ENCODE results near the gene P2RY8. TPM values are rescaled to one million over a fixed set of nuclear protein-coding genes. Genes with fewer than 3 reads are reported as not detected.

Gene P2RY8
- total RNA-seq, 3 donors from 2014 or later = 0.87 to 2.0 (median 2.0) TPM

GRCh38 chrX:1488745-1489144 lies 48.2 kb downstream of the P2RY8 start:
- no peak for ATAC-seq
- no peak for DNase-seq
- H3K36me3 ChIP-seq (ENCODE audit: low read depth) = no peaks in the 10 kb centered on the region
- intact Hi-C loops (cut with DNase I, micrococcal nuclease) = no loop called here
- no peak for TF ChIP-seq CTCF (IDR thresholded peaks at IDR 0.05)
- H3K4me1 ChIP-seq (ENCODE audit: low read depth) = no peaks in the 10 kb centered on the region
- no peak overlapping the region for H3K4me3 ChIP-seq
- H3K9me3 ChIP-seq = no peaks in the 10 kb centered on the region

- no peak for TF ChIP-seq CTCF (IDR thresholded peaks at IDR 0.05)
- ATAC-seq (no peak), DNase-seq (no peak)
- H3K4me3 ChIP-seq = no peak overlapping the region
- no peaks in the 10 kb centered on the region for H3K36me3 ChIP-seq (ENCODE audit: low read depth)
- no peaks in the 10 kb centered on the region for H3K4me1 ChIP-seq (ENCODE audit: low read depth)
- intact Hi-C loops (cut with DNase I, micrococcal nuclease) = no loop called here
- H3K9me3 ChIP-seq = no peaks in the 10 kb centered on the region
Measured at GRCh38 chrX:1488141-1488540, 48.8 kb downstream of the P2RY8 start.

GRCh38 chrX:1487401-1487800 lies 49.6 kb downstream of the P2RY8 start:
- DNase-seq (no peak), ATAC-seq (no peak)
- Histone ChIP-seq H3K4me1 (ENCODE audit: low read depth) (no peaks in the 10 kb centered on the region), H3K9me3 (no peaks in the 10 kb centered on the region), H3K36me3 (ENCODE audit: low read depth) (no peaks in the 10 kb centered on the region), H3K4me3 (no peak overlapping the region)
- TF ChIP-seq CTCF (IDR thresholded peaks at IDR 0.05) = no peak
- intact Hi-C loops (cut with DNase I, micrococcal nuclease) = no loop called here

- no peak overlapping the region for H3K4me3 ChIP-seq
- no peak for DNase-seq
- no peak for TF ChIP-seq CTCF (IDR thresholded peaks at IDR 0.05)
- no peaks in the 10 kb centered on the region for H3K4me1 ChIP-seq (ENCODE audit: low read depth)
- H3K9me3 ChIP-seq = no peaks in the 10 kb centered on the region
- no peaks in the 10 kb centered on the region for H3K36me3 ChIP-seq (ENCODE audit: low read depth)
- ATAC-seq = peak; percentile 51
- intact Hi-C loops (cut with DNase I, micrococcal nuclease) = no loop called here
Measured at GRCh38 chrX:1486749-1487361, 50.1 kb downstream of the P2RY8 start.

GRCh38 chrX:1486177-1486576 lies 50.8 kb downstream of the P2RY8 start:
- H3K9me3 ChIP-seq = no peaks in the 10 kb centered on the region
- no peak for TF ChIP-seq CTCF (IDR thresholded peaks at IDR 0.05)
- H3K36me3 ChIP-seq (ENCODE audit: low read depth) = no peaks in the 10 kb centered on the region
- intact Hi-C loops (cut with DNase I, micrococcal nuclease) = no loop called here
- DNase-seq (no peak), ATAC-seq (no peak)
- H3K4me3 ChIP-seq = no peak overlapping the region
- no peaks in the 10 kb centered on the region for H3K4me1 ChIP-seq (ENCODE audit: low read depth)

- Histone ChIP-seq H3K36me3 (ENCODE audit: low read depth) (no peaks in the 10 kb centered on the region), H3K9me3 (no peaks in the 10 kb centered on the region), H3K4me1 (ENCODE audit: low read depth) (no peaks in the 10 kb centered on the region), H3K4me3 (no peak overlapping the region)
- ATAC-seq (no peak), DNase-seq (no peak)
- no peak for TF ChIP-seq CTCF (IDR thresholded peaks at IDR 0.05)
- intact Hi-C loops (cut with DNase I, micrococcal nuclease) = no loop called here
Measured at GRCh38 chrX:1485033-1485432, 52.0 kb downstream of the P2RY8 start.

Measured in mucosa of descending colon (tissue), 3 donors.